GM19324 (cell line): ENCODE data around the gene DLL4.
"Not testable (repeated sequence)": the region's sequence is repeated elsewhere in the genome, so short reads cannot be mapped to it uniquely, and the experiment has no call there.

Source experiments
- ATAC-seq: cut with Tn5 transposase; IDR thresholded peaks from one replicate; pipeline ENCODE4 v1.9.1; 2021; ENCODE audit warnings: mild to moderate bottlenecking, moderate library complexity; ENCODE audit not compliant: unreplicated experiment, low FRiP score

The DLL4 gene

GRCh38 chr15:40957041-40957555 lies 28.0 kb downstream of the DLL4 start:
- ATAC-seq = no peak

GRCh38 chr15:40957581-40958051 lies 28.5 kb downstream of the DLL4 start:
- ATAC-seq = no peak

- no peak for ATAC-seq
Measured at GRCh38 chr15:40958146-40958545, 29.0 kb downstream of the DLL4 start.

GRCh38 chr15:40958723-40959122 lies 29.6 kb downstream of the DLL4 start:
- ATAC-seq = no peak

GRCh38 chr15:40959331-40960141 lies 30.4 kb downstream of the DLL4 start:
- ATAC-seq = no peak

GRCh38 chr15:40960151-40960885 lies 31.2 kb downstream of the DLL4 start:
- no peak for ATAC-seq

- no peak for ATAC-seq
Measured at GRCh38 chr15:40960925-40961324, 31.8 kb downstream of the DLL4 start.

GRCh38 chr15:40961740-40962139 lies 32.6 kb downstream of the DLL4 start:
- not testable (repeated sequence) for ATAC-seq

- ATAC-seq = not testable (repeated sequence)
Measured at GRCh38 chr15:40962317-40962716, 33.2 kb downstream of the DLL4 start.

GRCh38 chr15:40963201-40963600 lies 34.1 kb downstream of the DLL4 start:
- no peak for ATAC-seq

GRCh38 chr15:40964006-40964405 lies 34.9 kb downstream of the DLL4 start:
- no peak for ATAC-seq

- no peak for ATAC-seq
Measured at GRCh38 chr15:40964634-40965033, 35.5 kb downstream of the DLL4 start.

- ATAC-seq = no peak
Measured at GRCh38 chr15:40968290-40969085, 39.3 kb downstream of the DLL4 start.

- ATAC-seq = no peak
Measured at GRCh38 chr15:40969363-40969762, 40.2 kb downstream of the DLL4 start.

- no peak for ATAC-seq
Measured at GRCh38 chr15:40974879-40975278, 45.7 kb downstream of the DLL4 start.

- ATAC-seq = no peak
Measured at GRCh38 chr15:40976819-40977218, 47.7 kb downstream of the DLL4 start.

- ATAC-seq = no peak
Measured at GRCh38 chr15:40978141-40978540, 49.0 kb downstream of the DLL4 start.

GRCh38 chr15:40978562-40978961 lies 49.4 kb downstream of the DLL4 start:
- ATAC-seq = no peak

- ATAC-seq = no peak
Measured at GRCh38 chr15:40981186-40981585, 52.0 kb downstream of the DLL4 start.

GRCh38 chr15:40982855-40983254 lies 53.7 kb downstream of the DLL4 start:
- no peak for ATAC-seq

- ATAC-seq = no peak
Measured at GRCh38 chr15:40984406-40984805, 55.3 kb downstream of the DLL4 start.
